Spleen (tissue), 11 donors: Measurements from ENCODE around the gene ADM2. TPM values are rescaled to one million over a fixed set of nuclear protein-coding genes. Genes with fewer than 3 reads are reported as not detected.

Source experiments
- DNase-seq: peaks from one replicate; pipeline ENCODE4 v3.0.0-alpha.2; 2020
- H3K27ac ChIP-seq, 8 donors: fragments of 200-600 bp; sonication (generic) in 7 of 8; 1 replicate in 4 of 8; 2 replicates in 4 of 8; pipeline versions ENCODE4 v1.5.0 to v1.8.0; 2016 to 2021; ENCODE audit warnings: inconsistent platforms in 4 of 8, mild to moderate bottlenecking in 4 of 8, moderate library complexity in 1 of 8
- H3K27me3 ChIP-seq, 7 donors: fragments of 200-600 bp; sonication (generic) in 6 of 7; replicated peaks in 1 of 7; 1 replicate in 4 of 7; 2 replicates in 3 of 7; pipeline versions ENCODE4 v1.5.0 to v1.8.0; 2016 to 2021; ENCODE audit warnings: inconsistent platforms in 3 of 7, mild to moderate bottlenecking in 1 of 7
- H3K36me3 ChIP-seq, 6 donors: fragments of 200-600 bp; sonication (generic) in 5 of 6; 1 replicate in 4 of 6; 2 replicates in 2 of 6; pipeline versions ENCODE4 v1.5.0 to v1.8.0; 2016 to 2021; ENCODE audit warnings: inconsistent platforms in 2 of 6
- H3K4me1 ChIP-seq, 6 donors: fragments of 200-600 bp; sonication (generic) in 5 of 6; 1 replicate in 3 of 6; 2 replicates in 3 of 6; pipeline versions ENCODE4 v1.5.0 to v1.8.0; 2016 to 2021; ENCODE audit warnings: inconsistent platforms in 3 of 6
- H3K4me3 ChIP-seq, 8 donors: fragments of 200-600 bp; sonication (generic) in 7 of 8; 1 replicate in 4 of 8; 2 replicates in 4 of 8; pipeline versions ENCODE4 v1.5.0 to v1.8.0; 2016 to 2021; ENCODE audit warnings: inconsistent platforms in 4 of 8, mild to moderate bottlenecking in 4 of 8, moderate library complexity in 2 of 8
- H3K9me3 ChIP-seq, 8 donors: fragments of 200-600 bp; sonication (generic) in 7 of 8; 1 replicate in 4 of 8; 2 replicates in 4 of 8; pipeline versions ENCODE4 v1.5.0 to v1.8.0; 2016 to 2021; ENCODE audit warnings: inconsistent platforms in 4 of 8
- POLR2A ChIP-seq, 3 donors: fragments of 450-650 bp; IDR thresholded peaks; one replicate each; pipeline ENCODE4 v1.5.1; 2017; ENCODE audit warnings: antibody characterized with exemption in 3 of 3, mild to moderate bottlenecking in 1 of 3
- POLR2AphosphoS5 ChIP-seq, 3 donors: sonication (generic); formaldehyde crosslinking; IDR thresholded peaks; one replicate each; pipeline ENCODE4 v1.5.1; 2017; ENCODE audit warnings: antibody characterized with exemption in 3 of 3
- WGBS, 5 donors: extraction: QIAGEN DNeasy Blood & Tissue Kit in 3 of 5; methylation state at CpG; one replicate each; pipeline versions ENCODE4 v1.1.5 to v1.1.7; 2013 to 2018; 5-methylcytosine and 5-hydroxymethylcytosine counted together
- intact Hi-C: fragments of 100-400 bp; cut with DNase I; formaldehyde crosslinking; loops from one replicate; pipeline ENCODE4 v1.15.0; 2023; ENCODE audit warnings: low total_unique reads
- polyA plus RNA-seq, 3 donors: library from polyadenylated mRNA; stranded (reverse); fragments of 200-250 nt; gene quantifications; one replicate each; pipeline ENCODE4 v1.2.1, GENCODE V29; 2013
- total RNA-seq, 7 donors: library from RNA; depleted of rRNA in 3 of 7; stranded (reverse); fragments of >200 nt in 3 of 7; fragmentation: NEBNext Ultra II Directional in 4 of 7; extraction: Animal tissue kit (Norgen Biotek cat#: 25700) in 4 of 7; gene quantifications; one replicate each; pipeline versions ENCODE4 v1.1.0 to v1.2.1, GENCODE V29; 2016 to 2021
- TF ChIP-seq, protein P1 (sequence below), 11 experiments: fragments of 200-600 bp in 7 of 11; fragments of 450-650 bp in 4 of 11; sonication (generic) in 4 of 11; IDR thresholded peaks in 8 of 11; conservative IDR thresholded peaks in 3 of 11; 1 replicate in 7 of 11; 2 replicates in 4 of 11; pipeline versions ENCODE4 v1.4.0 to v1.8.0; 2016 to 2021; ENCODE audit warnings: antibody characterized with exemption in 11 of 11, inconsistent platforms in 4 of 11, mild to moderate bottlenecking in 1 of 11
- donor health status: healthy with polysubstance abuse.
- donor health status: DM: no; HTN: no; CAD: no; lungs with moderate emphysema.
- donor health status: DM: no; HTN: no; CAD: no.
- donor health status: Bipolar disorder and iron deficiency.
- donor health status: healthy.
- donor health status: DM: no; HTN: no; CAD: no.
- donor health status: DM: yes; HTN: yes; CAD: no.

ADM2 gene
- total and polyA plus RNA-seq, 10 donors: 0.74 to 3.5 (median 2.0) TPM

DNA sequence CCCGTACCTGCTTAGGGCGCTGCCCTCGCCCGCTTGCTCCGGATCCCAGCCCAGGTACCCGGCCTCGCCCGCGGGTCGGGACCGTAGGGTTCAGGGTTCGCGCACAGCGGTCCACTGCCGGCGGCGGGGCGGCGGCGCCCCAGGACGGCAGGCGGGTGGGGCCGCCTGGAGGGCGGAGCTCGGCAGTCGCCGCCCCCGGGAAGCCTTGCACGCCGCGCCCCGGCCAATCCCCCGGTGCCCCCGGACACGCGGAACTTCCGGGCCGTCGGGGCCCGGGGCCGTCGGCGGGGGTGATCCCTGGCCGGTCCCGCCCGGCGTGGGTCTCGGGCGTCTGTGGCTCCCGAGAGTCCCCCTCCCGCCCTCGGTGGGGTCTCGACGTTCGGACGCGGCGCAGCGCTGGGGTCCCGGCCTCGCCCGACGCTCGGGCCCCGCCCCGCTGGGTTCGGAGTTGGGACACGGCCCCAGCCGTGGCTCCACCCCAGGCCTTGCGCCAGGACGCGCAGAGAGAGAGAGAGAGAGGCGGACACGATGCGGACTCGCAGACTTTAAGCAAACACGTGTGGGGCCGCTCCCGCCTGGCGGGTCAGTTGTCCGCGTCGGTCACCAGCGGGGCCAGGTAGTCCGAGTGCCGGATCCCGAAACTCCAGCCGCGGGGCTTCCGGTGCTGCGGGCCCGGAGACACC is 48.7 kb downstream of the ADM2 start, which contains the start of gene TYMP:
Gene TYMP (minus strand): TSS at position 116 of the 683 bp plus-strand sequence. CDS start 303 bp downstream, outside the sequence.
- H3K27ac ChIP-seq: peak within 1 kb of the TSS; percentile 97 to 100 (median 99)
- H3K4me3 ChIP-seq: peak within 1 kb of the TSS; percentile 50 to 97 (median 64)
- no peaks in the 10 kb centered on the region for H3K9me3 ChIP-seq
- intact Hi-C loops: no loop called here
- peak; percentile 97 for DNase-seq
- TF ChIP-seq, protein P1, sequence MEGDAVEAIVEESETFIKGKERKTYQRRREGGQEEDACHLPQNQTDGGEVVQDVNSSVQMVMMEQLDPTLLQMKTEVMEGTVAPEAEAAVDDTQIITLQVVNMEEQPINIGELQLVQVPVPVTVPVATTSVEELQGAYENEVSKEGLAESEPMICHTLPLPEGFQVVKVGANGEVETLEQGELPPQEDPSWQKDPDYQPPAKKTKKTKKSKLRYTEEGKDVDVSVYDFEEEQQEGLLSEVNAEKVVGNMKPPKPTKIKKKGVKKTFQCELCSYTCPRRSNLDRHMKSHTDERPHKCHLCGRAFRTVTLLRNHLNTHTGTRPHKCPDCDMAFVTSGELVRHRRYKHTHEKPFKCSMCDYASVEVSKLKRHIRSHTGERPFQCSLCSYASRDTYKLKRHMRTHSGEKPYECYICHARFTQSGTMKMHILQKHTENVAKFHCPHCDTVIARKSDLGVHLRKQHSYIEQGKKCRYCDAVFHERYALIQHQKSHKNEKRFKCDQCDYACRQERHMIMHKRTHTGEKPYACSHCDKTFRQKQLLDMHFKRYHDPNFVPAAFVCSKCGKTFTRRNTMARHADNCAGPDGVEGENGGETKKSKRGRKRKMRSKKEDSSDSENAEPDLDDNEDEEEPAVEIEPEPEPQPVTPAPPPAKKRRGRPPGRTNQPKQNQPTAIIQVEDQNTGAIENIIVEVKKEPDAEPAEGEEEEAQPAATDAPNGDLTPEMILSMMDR (IDR thresholded peaks at IDR 0.05 in 8 of 11, conservative IDR thresholded peaks at IDR 0.05 in 3 of 11): peak in 1 of 11 experiments; percentile 42
- TF ChIP-seq POLR2AphosphoS5 (IDR thresholded peaks at IDR 0.05): peak; percentile 90 to 91 (median 91)
- TF ChIP-seq POLR2A (IDR thresholded peaks at IDR 0.05): peak; percentile 46 to 74 (median 63)
- 0 to 1% (median 1%) methylated on average over 3 to 92 of the region's 92 CpGs for WGBS, 5 donors
- peaks cover 0 to 18% (median 0%) of the 10 kb centered on the region in 6 donors for H3K36me3 ChIP-seq
- no peaks in the 10 kb centered on the region for H3K27me3 ChIP-seq
- peaks cover 20 to 96% (median 77%) of the 10 kb centered on the region in 6 donors for H3K4me1 ChIP-seq

DNA sequence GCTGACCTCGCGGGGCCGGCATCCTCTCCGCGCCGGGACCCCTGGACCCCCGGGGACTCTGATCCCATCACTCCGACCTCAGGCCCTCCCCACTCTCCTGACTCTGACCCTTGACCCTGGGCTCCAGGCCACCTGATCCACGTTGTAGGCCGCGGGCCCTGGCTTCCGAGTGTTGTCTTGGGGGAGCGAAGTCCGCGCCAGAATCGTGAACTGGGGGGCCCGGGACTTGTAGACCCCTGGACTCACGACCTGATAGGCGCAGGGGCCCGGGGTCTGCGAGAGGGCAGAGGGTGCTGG is 49.2 kb downstream of the ADM2 start:
- Histone ChIP-seq H3K9me3 (no peaks in the 10 kb centered on the region), H3K36me3 (peaks cover 0 to 18% (median 0%) of the 10 kb centered on the region in 6 donors)
- intact Hi-C loops: no loop called here

GRCh38 chr22:50530877-50531545 is 49.7 kb downstream of the ADM2 start:
- TF ChIP-seq POLR2A (IDR thresholded peaks at IDR 0.05): peak; percentile 78 to 88 (median 81)
- TF ChIP-seq, protein P1 (IDR thresholded peaks at IDR 0.05 in 8 of 11, conservative IDR thresholded peaks at IDR 0.05 in 3 of 11): peak in 1 of 11 experiments; percentile 17
- TF ChIP-seq POLR2AphosphoS5 (IDR thresholded peaks at IDR 0.05): peak; percentile 93 to 96 (median 95)
- peak overlapping the region; percentile 50 to 97 (median 64) for H3K4me3 ChIP-seq
- H3K4me1 ChIP-seq: peaks cover 20 to 99% (median 79%) of the 10 kb centered on the region in 6 donors
- H3K27ac ChIP-seq: peak overlapping the region; percentile 97 to 100 (median 99)
- H3K27me3 ChIP-seq: no peaks in the 10 kb centered on the region
- peaks cover 0 to 18% (median 0%) of the 10 kb centered on the region in 6 donors for H3K36me3 ChIP-seq
- DNase-seq: peak; percentile 98
- no peaks in the 10 kb centered on the region for H3K9me3 ChIP-seq
- 2 to 5% (median 3%) methylated on average over 42 to 53 of the region's 53 CpGs for WGBS, 5 donors
- intact Hi-C loops: no loop called here

More for the DNA sequence above, 49.2 kb downstream of the ADM2 start:
- Histone ChIP-seq H3K27ac (peak overlapping the region; percentile 97 to 100 (median 99)), H3K4me1 (peaks cover 20 to 98% (median 77%) of the 10 kb centered on the region in 6 donors), H3K27me3 (no peaks in the 10 kb centered on the region), H3K4me3 (peak overlapping the region; percentile 50 to 97 (median 64))
- DNase-seq: no peak
- TF ChIP-seq, protein P1 (IDR thresholded peaks at IDR 0.05 in 8 of 11, conservative IDR thresholded peaks at IDR 0.05 in 3 of 11): no peak
- TF ChIP-seq POLR2A (IDR thresholded peaks at IDR 0.05) (no peak), POLR2AphosphoS5 (IDR thresholded peaks at IDR 0.05) (no peak)
- 1 to 2% (median 1%) methylated on average over 14 to 21 of the region's 21 CpGs for WGBS, 5 donors

- H3K27ac ChIP-seq: peak overlapping the region; percentile 97 to 100 (median 99)
- peak; percentile 96 for DNase-seq
- TF ChIP-seq POLR2A (IDR thresholded peaks at IDR 0.05) (peak; percentile 53 to 66 (median 65)), POLR2AphosphoS5 (IDR thresholded peaks at IDR 0.05) (peak; percentile 84 to 87 (median 85))
- TF ChIP-seq, protein P1 (IDR thresholded peaks at IDR 0.05 in 8 of 11, conservative IDR thresholded peaks at IDR 0.05 in 3 of 11): peak in 1 of 11 experiments; percentile 34
- H3K36me3 ChIP-seq: peaks cover 0 to 18% (median 0%) of the 10 kb centered on the region in 6 donors
- H3K4me3 ChIP-seq: peak overlapping the region; percentile 50 to 97 (median 64)
- intact Hi-C loops: no loop called here
- WGBS, 5 donors: 0 to 3% (median 1%) methylated on average over 14 to 44 of the region's 44 CpGs
- H3K4me1 ChIP-seq: peaks cover 19 to 99% (median 75%) of the 10 kb centered on the region in 6 donors
- H3K27me3 ChIP-seq: no peaks in the 10 kb centered on the region
- no peaks in the 10 kb centered on the region for H3K9me3 ChIP-seq
Measured at GRCh38 chr22:50531546-50531961, 50.2 kb downstream of the ADM2 start.
